HL-60 (cell line): ENCODE measurements around the gene CCNK.

Experiments used
- DNase-seq, 2 experiments: peaks; one replicate each; pipeline ENCODE4 v3.0.0-alpha.2; 2010 to 2020; ENCODE audit warnings: low read depth in 1 of 2, low spot score in 1 of 2
- H3K27ac ChIP-seq: fragments of 250-450 bp; sonication (Bioruptor Pico); replicated peaks from 2 replicates; pipeline ENCODE4 v1.5.1; 2020; ENCODE audit warnings: mild to moderate bottlenecking, moderate library complexity
- H3K27me3 ChIP-seq: fragments of 250-450 bp; sonication (Bioruptor Pico); 2 replicates; pipeline ENCODE4 v1.5.1; 2021; ENCODE audit warnings: mild to moderate bottlenecking, moderate library complexity; ENCODE audit not compliant: insufficient read depth, poor library complexity, severe bottlenecking
- H3K4me3 ChIP-seq: replicated peaks from 2 replicates; pipeline ENCODE4 v1.5.1; 2011; ENCODE audit warnings: mild to moderate bottlenecking, control low read depth, low read length; ENCODE audit not compliant: insufficient read depth
- GABPA ChIP-seq: IDR thresholded peaks from 2 replicates; pipeline ENCODE4 v1.6.1; 2012; ENCODE audit warnings: low read depth
- POLR2AphosphoS5 ChIP-seq: IDR thresholded peaks from 2 replicates; pipeline ENCODE4 v1.6.1; 2012; ENCODE audit warnings: low read depth
- SPI1 ChIP-seq: IDR thresholded peaks from 2 replicates; pipeline ENCODE4 v1.6.1; 2012; ENCODE audit warnings: low read depth, mild to moderate bottlenecking, borderline replicate concordance
- TF ChIP-seq, protein P1 (sequence below): IDR thresholded peaks from 2 replicates; pipeline ENCODE4 v1.6.1; 2012; ENCODE audit warnings: low read depth; ENCODE audit not compliant: insufficient replicate concordance
- TF ChIP-seq, protein P2 (sequence below): IDR thresholded peaks from one replicate; pipeline ENCODE4 v1.5.1; 2011; ENCODE audit warnings: low read length, control low read depth, inconsistent platforms; ENCODE audit not compliant: insufficient read depth

CCNK gene

GRCh38 chr14:99535448-99535847, 54.2 kb downstream of the CCNK start:
- TF ChIP-seq SPI1 = no peak
- no peak for TF ChIP-seq POLR2AphosphoS5
- TF ChIP-seq, protein P1, sequence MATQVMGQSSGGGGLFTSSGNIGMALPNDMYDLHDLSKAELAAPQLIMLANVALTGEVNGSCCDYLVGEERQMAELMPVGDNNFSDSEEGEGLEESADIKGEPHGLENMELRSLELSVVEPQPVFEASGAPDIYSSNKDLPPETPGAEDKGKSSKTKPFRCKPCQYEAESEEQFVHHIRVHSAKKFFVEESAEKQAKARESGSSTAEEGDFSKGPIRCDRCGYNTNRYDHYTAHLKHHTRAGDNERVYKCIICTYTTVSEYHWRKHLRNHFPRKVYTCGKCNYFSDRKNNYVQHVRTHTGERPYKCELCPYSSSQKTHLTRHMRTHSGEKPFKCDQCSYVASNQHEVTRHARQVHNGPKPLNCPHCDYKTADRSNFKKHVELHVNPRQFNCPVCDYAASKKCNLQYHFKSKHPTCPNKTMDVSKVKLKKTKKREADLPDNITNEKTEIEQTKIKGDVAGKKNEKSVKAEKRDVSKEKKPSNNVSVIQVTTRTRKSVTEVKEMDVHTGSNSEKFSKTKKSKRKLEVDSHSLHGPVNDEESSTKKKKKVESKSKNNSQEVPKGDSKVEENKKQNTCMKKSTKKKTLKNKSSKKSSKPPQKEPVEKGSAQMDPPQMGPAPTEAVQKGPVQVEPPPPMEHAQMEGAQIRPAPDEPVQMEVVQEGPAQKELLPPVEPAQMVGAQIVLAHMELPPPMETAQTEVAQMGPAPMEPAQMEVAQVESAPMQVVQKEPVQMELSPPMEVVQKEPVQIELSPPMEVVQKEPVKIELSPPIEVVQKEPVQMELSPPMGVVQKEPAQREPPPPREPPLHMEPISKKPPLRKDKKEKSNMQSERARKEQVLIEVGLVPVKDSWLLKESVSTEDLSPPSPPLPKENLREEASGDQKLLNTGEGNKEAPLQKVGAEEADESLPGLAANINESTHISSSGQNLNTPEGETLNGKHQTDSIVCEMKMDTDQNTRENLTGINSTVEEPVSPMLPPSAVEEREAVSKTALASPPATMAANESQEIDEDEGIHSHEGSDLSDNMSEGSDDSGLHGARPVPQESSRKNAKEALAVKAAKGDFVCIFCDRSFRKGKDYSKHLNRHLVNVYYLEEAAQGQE = no peak
- TF ChIP-seq, protein P2, sequence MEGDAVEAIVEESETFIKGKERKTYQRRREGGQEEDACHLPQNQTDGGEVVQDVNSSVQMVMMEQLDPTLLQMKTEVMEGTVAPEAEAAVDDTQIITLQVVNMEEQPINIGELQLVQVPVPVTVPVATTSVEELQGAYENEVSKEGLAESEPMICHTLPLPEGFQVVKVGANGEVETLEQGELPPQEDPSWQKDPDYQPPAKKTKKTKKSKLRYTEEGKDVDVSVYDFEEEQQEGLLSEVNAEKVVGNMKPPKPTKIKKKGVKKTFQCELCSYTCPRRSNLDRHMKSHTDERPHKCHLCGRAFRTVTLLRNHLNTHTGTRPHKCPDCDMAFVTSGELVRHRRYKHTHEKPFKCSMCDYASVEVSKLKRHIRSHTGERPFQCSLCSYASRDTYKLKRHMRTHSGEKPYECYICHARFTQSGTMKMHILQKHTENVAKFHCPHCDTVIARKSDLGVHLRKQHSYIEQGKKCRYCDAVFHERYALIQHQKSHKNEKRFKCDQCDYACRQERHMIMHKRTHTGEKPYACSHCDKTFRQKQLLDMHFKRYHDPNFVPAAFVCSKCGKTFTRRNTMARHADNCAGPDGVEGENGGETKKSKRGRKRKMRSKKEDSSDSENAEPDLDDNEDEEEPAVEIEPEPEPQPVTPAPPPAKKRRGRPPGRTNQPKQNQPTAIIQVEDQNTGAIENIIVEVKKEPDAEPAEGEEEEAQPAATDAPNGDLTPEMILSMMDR = no peak
- TF ChIP-seq GABPA = no peak
- Histone ChIP-seq H3K27ac (no peak overlapping the region), H3K4me3 (no peak overlapping the region), H3K27me3 (no peaks in the 10 kb centered on the region)
- DNase-seq = no peak

GRCh38 chr14:99535908-99536778, 54.9 kb downstream of the CCNK start:
- Histone ChIP-seq H3K4me3 (no peak overlapping the region), H3K27me3 (no peaks in the 10 kb centered on the region), H3K27ac (no peak overlapping the region)
- no peak for DNase-seq
- TF ChIP-seq SPI1 (no peak), GABPA (no peak), POLR2AphosphoS5 (no peak)
- TF ChIP-seq, protein P2 = no peak
- TF ChIP-seq, protein P1 = no peak

- H3K4me3 ChIP-seq = no peak overlapping the region
- H3K27me3 ChIP-seq = no peaks in the 10 kb centered on the region
- H3K27ac ChIP-seq = no peak overlapping the region
- TF ChIP-seq GABPA (no peak), POLR2AphosphoS5 (no peak), SPI1 (no peak)
- TF ChIP-seq, protein P1 = no peak
- TF ChIP-seq, protein P2 = no peak
- DNase-seq = no peak
These were observed 56.2 kb downstream of the CCNK start for GRCh38 chr14:99537399-99537798.
